Measurements from ENCODE around the gene ZNF787.

- no peak for TF ChIP-seq POLR2A (IDR thresholded peaks at IDR 0.05; ENCODE audit: low read length)
- no peak for TF ChIP-seq GATA1 (IDR thresholded peaks at IDR 0.05; ENCODE audit: low read depth, low read length)
Measured at GRCh38 chr19:56086671-56087430, 34.2 kb downstream of the ZNF787 start.

Data from erythroblast (primary cell).